ENCODE measurements around the gene TSPEAR. TPM values are rescaled to one million over a fixed set of nuclear protein-coding genes. Genes with fewer than 3 reads are reported as not detected.
A peak's percentile ranks its signal among the peaks of the same experiment; 100 is the strongest.

Gene TSPEAR
- total and polyA plus RNA-seq, 9 of the 15 experiments (the other 6 are each of a cell fraction or from before 2014, with no cell fraction given): not detected

GRCh38 chr21:44485254-44485793 is 226.0 kb downstream of the TSPEAR start (continued):
- TF ChIP-seq ETV1 (tag; conservative IDR thresholded peaks at IDR 0.05; ENCODE audit: low read depth) (no peak; the same call in 1 of the 2 replicates), ZNF224 (CRISPR knock-in tag; IDR thresholded peaks at IDR 0.05) (no peak), CREM (IDR thresholded peaks at IDR 0.05; ENCODE audit: low read depth) (0 out of 2 replicates have a peak, but pooled peaks have one; percentile 20), ZBTB40 (IDR thresholded peaks at IDR 0.05) (no peak), ZBTB40 (CRISPR knock-in tag; IDR thresholded peaks at IDR 0.05) (no peak), KLF13 (tag; IDR thresholded peaks at IDR 0.05; ENCODE audit: borderline replicate concordance, low read depth) (peak; percentile 95), EP400 (IDR thresholded peaks at IDR 0.05) (no peak; the same call in 1 of the 2 replicates), ZNF121 (CRISPR knock-in tag; conservative IDR thresholded peaks at IDR 0.05) (no peak), C11orf30 (IDR thresholded peaks at IDR 0.05; ENCODE audit: low read depth) (no peak), TFAM (CRISPR knock-in tag; conservative IDR thresholded peaks at IDR 0.05) (no peak)
